GM19035 (cell line): ENCODE measurements around the gene SLC6A13.
"Not testable (repeated sequence)": the region's sequence is repeated elsewhere in the genome, so short reads cannot be mapped to it uniquely, and the experiment has no call there.

Source experiments
- ATAC-seq: cut with Tn5 transposase; IDR thresholded peaks from one replicate; pipeline ENCODE4 v1.9.1; 2021; ENCODE audit not compliant: unreplicated experiment

SLC6A13 gene

DNA sequence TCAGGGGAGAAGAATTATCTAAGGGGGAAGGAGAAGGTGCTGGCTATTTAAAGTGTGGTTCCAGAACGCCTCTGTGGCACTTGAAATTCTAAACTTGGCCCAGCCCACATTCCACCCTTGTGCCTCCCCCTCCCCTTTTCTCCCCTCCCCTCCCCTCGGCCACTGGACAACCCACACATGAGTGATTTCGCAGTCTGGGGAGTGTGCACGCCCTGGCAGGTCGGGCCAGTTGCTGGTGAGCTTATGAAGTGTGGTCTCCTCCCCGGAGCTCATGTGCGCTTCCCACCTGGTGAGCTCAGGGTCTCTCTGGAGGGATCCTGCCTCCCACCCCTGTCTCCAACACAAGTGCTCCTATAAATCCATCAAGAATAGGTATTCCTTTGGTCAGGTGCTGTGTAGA, at the start of gene SLC6A13:
Gene SLC6A13, minus strand, starts transcription at position 20 of the 400 bp plus-strand sequence. CDS start 2,784 bp downstream, outside the sequence.
- ATAC-seq, result no peak

- no peak for ATAC-seq
Measured at GRCh38 chr12:308511-308910, 45.9 kb upstream of the SLC6A13 start.

DNA sequence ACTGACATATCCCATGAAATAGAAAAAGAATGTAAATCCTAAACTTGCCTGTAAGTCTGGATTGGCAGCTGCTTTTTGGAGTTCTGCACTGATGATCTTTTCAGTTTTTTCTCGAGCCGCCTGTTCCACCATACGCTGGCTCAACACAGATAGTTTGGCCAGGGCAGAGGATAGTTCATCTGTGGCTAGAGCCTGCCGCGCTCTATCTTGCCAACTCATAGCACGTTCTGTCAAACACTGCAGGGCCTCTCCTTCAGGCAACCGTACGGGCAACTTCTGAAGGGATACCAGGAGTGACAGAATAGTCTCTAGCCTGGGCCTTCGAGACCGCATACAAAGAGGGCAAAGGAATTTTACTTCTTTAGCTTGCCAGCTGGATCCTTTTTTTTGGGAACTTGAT, 44.8 kb upstream of the SLC6A13 start:
- ATAC-seq, result no peak

DNA sequence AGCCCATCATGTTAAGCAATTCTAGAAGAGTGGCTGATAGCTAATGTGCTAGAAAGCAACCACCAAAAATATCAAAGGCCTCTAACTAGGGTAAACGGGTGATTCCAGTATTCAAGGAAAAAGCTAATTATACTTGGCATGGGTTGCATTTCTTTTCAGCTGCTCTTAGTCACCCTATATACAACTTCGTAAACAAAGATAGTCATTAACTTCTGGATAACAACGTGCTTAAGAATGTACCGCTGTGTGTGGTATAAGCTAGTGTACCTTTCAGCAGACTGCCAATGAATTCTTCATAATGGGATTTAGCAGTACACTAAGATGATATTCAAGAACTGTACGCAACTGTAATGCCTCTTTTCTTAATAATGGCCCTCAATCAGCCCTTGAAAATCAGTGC, 42.2 kb upstream of the SLC6A13 start:
- ATAC-seq, result no peak

GRCh38 chr12:302766-303165, 40.1 kb upstream of the SLC6A13 start:
- not testable (repeated sequence) for ATAC-seq

- ATAC-seq, result not testable (repeated sequence)
Measured at GRCh38 chr12:300166-300565, 37.5 kb upstream of the SLC6A13 start.

GRCh38 chr12:299511-299910, 36.9 kb upstream of the SLC6A13 start:
- not testable (repeated sequence) for ATAC-seq

GRCh38 chr12:298059-298458, 35.4 kb upstream of the SLC6A13 start:
- ATAC-seq, result not testable (repeated sequence)

- no peak for ATAC-seq
Measured at GRCh38 chr12:295132-295531, 32.5 kb upstream of the SLC6A13 start.

DNA sequence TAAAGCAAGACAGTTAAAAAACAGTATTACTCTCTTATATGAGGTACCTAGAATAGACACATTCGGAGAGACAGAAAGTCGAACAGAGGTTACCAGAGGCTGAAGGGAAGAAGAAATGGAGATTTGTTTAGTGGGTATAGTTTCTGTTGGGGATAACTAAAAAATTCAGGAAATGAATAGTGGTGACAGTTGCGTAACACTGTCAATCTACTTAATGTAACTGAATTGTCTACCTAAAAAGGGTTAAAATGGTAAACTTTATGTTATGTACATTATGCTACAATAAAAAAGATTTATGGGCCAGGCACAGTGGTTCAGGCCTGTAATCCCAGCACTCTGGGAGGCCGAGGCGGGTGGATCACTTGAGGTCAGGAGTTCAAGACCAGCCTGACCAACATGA, 30.6 kb upstream of the SLC6A13 start:
- ATAC-seq, result no peak

- ATAC-seq, result no peak
Measured at GRCh38 chr12:292186-292585, 29.6 kb upstream of the SLC6A13 start.

DNA sequence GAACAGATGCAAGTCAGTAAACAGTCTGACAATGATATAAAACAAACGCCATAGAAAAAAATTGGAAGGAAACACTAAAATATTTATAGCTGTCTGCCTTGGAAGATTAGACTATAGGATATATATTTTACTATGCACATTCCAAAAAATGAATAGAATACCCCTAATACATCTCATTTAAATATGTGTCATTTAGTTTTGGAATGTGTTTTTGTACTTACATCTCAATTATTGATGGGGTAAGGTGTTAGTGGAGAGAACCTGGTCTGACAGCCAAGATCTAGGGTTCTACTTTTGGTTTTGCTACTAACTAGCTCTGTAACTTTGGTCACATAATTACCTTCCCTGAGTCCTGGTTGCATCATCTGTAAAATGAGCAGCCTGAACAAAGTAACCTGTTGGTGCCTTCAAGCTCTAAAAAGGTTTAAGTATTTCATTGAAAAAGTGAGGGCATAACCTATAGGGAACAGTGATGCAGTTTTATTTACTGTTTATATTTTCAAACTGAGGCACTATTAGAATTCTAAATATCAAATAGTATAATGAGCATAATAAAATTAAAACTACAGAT, 28.6 kb upstream of the SLC6A13 start:
- ATAC-seq, result no peak

GRCh38 chr12:288687-289086, 26.1 kb upstream of the SLC6A13 start:
- no peak for ATAC-seq

- no peak for ATAC-seq
Measured at GRCh38 chr12:286531-287300, 24.1 kb upstream of the SLC6A13 start.

DNA sequence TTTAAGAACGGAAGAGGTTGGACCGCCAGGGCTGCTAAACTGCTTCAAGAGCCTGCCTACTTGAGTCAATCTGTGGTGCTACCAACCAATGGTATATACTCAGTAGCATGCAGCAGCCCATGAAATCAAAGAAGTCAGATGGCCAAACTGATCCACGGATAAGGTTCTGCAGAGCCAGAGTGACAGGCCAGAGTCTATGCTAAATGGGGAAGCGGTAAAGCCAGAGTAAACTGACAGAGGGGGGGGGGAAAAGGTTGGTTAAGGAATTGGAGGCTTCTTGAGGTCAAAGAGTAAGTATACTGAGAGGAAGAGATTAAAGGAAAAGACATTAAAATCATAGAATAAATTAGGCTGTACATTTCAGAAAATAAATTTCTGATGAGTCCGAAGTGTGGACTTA, 15.4 kb upstream of the SLC6A13 start:
- ATAC-seq, result no peak

- no peak for ATAC-seq
Measured at GRCh38 chr12:275812-276211, 13.2 kb upstream of the SLC6A13 start.

DNA sequence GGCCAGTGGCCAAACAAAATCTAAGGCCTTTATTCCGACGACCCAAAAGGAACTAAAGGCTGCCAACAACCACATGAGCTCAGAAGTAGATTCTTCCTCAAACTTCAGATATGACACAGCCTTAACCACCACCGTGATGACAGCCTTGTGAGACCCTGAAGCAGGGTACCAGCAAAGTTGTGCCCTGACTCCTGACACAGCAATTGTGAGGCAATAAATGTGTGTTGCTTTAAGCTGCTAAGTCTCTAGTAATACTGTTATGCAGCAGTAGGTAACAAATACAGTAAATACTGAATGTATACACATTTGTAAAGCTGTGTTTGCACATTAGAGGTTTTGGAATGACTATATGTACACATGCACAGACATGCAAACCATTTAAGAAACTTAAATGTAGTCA, 10.7 kb upstream of the SLC6A13 start:
- ATAC-seq, result no peak

DNA sequence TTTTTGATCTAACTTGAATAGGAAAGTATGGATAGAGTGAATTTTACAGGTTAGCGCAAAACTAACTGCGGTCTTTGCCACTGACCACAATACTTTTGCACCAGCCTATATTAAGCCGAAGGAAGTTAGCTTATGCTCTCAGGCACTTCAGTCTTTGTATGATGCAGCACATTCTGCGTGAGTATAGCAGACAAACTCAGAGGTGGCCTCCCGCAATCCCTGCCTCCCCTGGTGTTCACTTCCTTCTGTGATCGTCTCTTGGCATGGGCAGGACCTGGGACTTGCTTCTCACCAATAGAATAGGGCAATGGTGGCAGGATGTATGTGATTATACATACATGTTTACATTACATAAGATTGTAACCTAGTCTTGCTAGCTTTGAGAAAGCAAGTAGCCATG, 10.3 kb upstream of the SLC6A13 start:
- no peak for ATAC-seq

DNA sequence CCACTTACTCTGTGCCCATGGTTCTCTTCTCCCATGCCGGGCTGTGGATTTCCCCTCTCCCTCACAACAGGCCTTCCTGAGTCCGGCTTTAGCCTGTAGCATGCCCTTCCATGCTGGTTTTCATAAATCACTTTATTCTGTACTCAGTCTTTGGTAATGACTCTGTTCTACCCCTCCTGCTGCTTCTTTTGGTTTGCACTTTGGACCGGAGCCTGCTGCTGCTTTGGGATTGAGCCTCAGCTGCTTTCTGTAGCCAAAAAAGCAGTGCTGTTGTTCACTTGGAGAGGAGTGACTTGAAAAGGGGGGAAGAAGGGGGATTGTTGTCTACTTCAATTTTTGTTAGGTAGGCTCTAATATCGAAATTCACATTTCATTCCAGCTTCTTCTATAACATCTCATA, 8.5 kb upstream of the SLC6A13 start:
- ATAC-seq, result no peak

- no peak for ATAC-seq
Measured at GRCh38 chr12:269191-269590, 6.6 kb upstream of the SLC6A13 start.

DNA sequence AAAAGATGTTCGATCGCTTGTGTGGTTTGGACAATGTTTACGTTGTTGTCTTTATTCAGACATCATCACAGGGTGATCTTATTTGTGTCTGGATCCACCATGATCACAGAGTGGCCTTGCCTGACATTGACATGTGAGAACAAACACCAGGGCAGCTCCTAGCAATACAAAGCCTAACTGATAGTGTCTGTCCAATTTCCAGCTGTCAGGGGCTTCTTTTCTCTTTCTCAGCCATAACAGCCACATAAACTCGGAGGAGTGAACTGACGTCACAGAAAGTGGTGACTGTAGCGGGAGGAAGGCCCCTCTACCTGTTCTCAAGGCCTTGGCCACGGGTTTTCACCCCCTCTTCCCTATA, 5.8 kb upstream of the SLC6A13 start:
- no peak for ATAC-seq

DNA sequence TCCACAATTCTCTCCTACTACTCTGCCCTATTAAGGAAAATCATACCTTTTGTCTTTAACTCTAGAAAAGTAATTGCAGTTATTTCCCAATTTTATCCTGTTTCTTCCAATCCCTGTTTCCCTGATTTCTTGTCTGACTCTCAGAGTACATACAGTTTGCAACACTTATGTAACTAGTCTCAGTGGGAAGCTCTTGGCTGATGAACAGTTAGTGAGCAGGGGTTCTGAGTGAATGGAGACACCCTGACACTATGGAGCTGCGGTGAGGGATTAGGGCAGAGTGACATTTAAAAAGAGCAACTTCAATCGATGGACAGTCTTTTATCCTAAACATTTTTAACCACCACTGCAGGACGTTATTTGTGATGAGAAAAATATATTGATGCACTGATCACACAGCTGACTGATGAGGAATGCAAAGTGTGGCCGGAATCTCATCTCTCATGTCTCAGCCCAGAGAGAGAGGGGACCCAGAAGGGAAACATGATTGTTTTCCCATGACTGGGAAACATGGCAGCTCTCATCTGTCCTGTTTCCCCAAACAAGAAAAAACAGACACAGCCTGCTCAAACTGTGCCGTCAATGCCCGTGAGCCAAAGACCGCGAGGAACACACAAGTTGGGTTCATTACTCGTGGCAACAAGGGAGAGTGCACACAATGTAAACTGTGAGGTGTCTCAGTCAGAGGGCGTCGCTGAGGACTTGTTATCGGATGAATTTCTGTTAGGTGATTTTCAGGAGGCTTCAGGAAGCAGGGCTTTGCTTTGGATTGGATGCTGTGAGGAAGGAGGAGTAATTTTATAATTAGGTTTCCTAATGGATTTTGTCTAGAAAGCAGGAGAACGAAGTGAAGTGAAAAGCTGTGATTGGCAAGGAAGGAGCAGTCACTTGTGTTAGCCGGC, 5.2 kb upstream of the SLC6A13 start:
- ATAC-seq, result no peak
